ENCODE results near the gene AGFG2.

AGFG2 gene

DNA sequence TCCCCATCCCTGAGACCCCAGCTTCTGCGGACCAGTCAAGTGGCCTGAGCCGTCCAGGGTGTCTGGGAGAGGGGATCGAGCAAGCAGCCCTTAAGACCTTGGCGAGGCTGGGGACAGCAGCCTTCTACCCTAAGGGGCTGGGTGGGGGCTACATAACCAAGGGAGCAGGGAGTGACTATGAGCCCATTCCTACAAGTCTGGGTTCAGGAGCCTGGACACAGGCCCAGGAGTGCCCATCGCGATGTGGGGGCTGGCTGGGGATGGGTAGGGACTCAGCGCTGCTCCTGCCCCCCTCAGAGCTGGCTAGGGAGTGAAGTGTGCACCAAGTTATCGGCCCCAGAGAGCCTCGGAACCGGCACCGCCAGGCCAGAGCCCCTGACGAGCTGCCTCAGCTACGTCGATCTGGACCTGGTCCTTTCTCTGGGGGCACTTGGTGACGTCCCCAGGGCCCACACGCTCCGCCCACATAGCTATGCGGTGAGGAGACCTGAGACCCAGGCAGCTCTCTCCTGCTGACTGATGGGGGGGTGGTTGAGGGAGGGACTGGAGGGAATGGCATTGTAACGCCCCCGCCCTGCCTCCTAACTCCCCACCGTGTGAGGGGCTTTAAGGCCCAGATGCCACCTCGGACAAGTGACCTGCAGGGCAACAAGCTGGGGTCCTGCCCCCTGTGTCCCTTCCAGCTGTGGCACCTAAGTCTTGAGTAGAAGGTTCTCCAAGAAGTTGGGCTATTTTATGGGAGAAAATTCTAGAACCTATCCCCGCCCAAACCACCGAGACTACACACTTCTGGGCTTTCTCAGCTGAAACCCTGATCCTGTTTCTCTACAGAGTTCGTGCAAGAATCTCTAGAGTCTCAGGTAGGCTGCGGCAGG, 32.2 kb downstream of the AGFG2 start:
- H3K4me3 ChIP-seq (replicated peaks; ENCODE audit: low read depth, low read length): no peak overlapping the region
- DNase-seq (ENCODE audit: extremely low read depth, low read depth): no peak
- TF ChIP-seq CTCF (IDR thresholded peaks at IDR 0.05; ENCODE audit: low read depth, low read length, missing control alignments): no peak

GRCh38 chr7:100571829-100572116, 32.8 kb downstream of the AGFG2 start:
- TF ChIP-seq CTCF (IDR thresholded peaks at IDR 0.05; ENCODE audit: low read depth, low read length, missing control alignments): no peak
- H3K4me3 ChIP-seq (replicated peaks; ENCODE audit: low read depth, low read length): no peak overlapping the region
- DNase-seq (ENCODE audit: extremely low read depth, low read depth): no peak

DNA sequence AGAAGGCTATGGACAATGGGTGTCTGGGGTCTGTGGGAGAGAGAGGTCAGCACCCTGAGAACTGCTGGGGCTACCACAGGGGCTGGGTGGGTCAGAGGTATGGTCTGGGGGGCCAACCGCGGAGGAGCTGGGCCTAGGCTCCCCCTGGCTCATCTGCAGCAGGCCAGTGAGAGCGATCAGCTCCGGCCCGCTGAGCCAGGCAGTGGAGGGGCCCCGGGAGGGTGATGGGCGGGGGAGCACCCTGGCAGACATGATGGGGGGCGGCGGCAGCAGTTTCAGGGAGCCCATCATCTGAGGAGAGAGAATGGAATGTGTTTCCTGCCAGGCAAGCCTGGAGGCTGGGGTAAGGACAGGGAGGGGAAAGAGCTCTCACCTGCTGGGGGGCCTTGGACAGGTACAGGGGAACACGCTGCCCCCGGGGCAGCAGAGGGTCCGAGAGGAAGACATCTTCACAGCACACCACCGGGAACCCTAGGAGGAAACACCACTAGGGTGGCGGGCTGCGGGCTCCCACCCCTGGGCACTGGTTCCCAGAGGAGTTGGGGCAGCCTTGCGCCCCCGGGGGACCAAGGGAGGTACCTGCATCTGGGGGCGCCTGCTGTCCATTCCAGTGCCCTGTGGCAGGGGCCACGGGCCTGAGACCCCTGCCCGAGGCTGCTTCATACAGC, 33.4 kb downstream of the AGFG2 start:
- no peak for DNase-seq (ENCODE audit: extremely low read depth, low read depth)
- H3K4me3 ChIP-seq (replicated peaks; ENCODE audit: low read depth, low read length): no peak overlapping the region
- no peak for TF ChIP-seq CTCF (IDR thresholded peaks at IDR 0.05; ENCODE audit: low read depth, low read length, missing control alignments)

DNA sequence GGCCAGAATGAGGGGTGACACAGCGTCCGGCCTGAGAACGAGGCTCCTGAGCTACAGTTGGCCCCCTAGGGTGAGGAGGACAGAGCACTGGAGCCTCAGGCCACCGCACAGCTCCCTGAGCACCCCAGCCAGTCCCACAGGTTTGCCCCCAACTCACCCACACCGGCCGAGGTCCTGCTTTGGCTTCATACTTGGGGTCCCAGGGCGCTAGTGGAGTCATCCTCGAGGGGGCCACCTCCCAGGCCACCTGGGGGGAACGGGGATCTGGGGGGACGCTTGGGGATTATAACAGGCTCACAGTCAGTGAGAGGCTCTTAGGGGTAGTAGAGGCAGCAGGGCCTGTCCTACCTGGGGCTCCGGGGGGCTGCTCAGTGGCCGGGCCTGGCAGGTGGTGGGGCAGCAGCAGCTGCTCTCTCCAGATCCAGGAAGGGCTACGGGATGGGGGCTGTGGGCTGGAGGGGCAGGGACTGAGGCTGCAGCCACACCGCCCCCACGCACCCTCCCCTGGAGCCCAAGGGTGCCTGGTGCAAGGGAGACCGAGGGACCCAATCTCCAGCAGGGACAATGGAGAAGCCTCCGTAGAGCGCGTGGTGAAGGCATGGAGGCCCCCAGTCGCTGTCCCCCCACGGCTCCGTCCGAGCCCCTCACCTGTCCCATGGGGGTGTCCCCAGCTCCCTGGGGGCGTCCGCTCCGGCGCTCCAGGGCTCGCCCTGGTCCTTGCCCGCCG, 34.1 kb downstream of the AGFG2 start:
- TF ChIP-seq CTCF (IDR thresholded peaks at IDR 0.05; ENCODE audit: low read depth, low read length, missing control alignments): no peak
- DNase-seq (ENCODE audit: extremely low read depth, low read depth): no peak
- H3K4me3 ChIP-seq (replicated peaks; ENCODE audit: low read depth, low read length): no peak overlapping the region

DNA sequence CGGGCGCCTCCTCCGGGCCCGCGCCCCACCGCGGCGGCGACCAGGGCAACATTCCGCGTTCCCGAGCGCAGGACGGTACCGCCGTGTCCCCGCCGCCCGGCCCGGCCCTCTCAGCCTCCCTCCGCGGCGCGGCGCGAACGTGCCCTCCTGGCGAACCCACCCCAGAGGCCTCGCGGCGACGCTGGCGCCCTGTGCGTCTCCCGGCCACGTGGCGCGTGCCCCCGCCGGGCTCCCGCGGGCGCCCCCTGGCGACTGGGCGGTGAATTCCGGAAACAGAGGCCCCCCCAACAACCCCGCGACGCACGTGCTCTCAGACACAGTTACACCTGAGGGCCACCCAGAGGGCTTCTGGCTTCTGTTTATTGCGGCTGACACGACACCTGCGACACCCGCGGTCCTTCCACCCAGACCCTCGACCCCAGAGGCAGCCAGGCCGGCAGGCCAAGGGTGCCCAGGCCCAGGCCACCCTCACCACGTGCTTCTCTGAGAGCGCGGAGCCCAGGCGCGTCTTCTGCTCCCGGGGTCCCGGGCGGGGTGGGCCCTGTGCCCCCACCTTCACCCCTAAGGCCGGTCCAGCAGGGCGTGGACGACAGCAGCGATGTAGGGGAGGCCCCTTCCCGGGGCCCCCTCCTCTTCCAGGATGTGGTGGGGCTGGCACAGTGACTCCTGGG, 34.8 kb downstream of the AGFG2 start, which contains the start of gene SAP25:
Gene SAP25, minus strand, starts transcription at position 210 of the 671 bp plus-strand sequence. Its CDS starts 158 bp downstream, at position 52.
- no peak for DNase-seq (ENCODE audit: extremely low read depth, low read depth)
- no peak within 1 kb of the TSS for H3K4me3 ChIP-seq (replicated peaks; ENCODE audit: low read depth, low read length)
- no peak for TF ChIP-seq CTCF (IDR thresholded peaks at IDR 0.05; ENCODE audit: low read depth, low read length, missing control alignments)

GRCh38 chr7:100574362-100575205, 35.6 kb downstream of the AGFG2 start:
- H3K4me3 ChIP-seq (replicated peaks; ENCODE audit: low read depth, low read length): no peak overlapping the region
- TF ChIP-seq CTCF (IDR thresholded peaks at IDR 0.05; ENCODE audit: low read depth, low read length, missing control alignments): no peak
- no peak for DNase-seq (ENCODE audit: extremely low read depth, low read depth)
